A549 (cell line): ENCODE results near the gene COPS8.

Source experiments
- CHD4 ChIP-seq: fragments of 200-600 bp; sonication (generic); IDR thresholded peaks from 2 replicates; pipeline ENCODE4 v1.6.1; 2016; ENCODE audit warnings: antibody characterized with exemption, mild to moderate bottlenecking, borderline replicate concordance
- EP300 ChIP-seq, 2 experiments: fragments of >200 bp; sonication (Bioruptor Twin); formaldehyde crosslinking; IDR thresholded peaks; 2 replicates in 1 of 2; 3 replicates in 1 of 2; pipeline ENCODE4 v1.6.1; 2016 to 2017
- TF ChIP-seq, protein P1 (sequence below): fragments of >200 bp; sonication (Bioruptor Twin); formaldehyde crosslinking; IDR thresholded peaks from 3 replicates; pipeline ENCODE4 v1.5.1; 2016

DNA sequence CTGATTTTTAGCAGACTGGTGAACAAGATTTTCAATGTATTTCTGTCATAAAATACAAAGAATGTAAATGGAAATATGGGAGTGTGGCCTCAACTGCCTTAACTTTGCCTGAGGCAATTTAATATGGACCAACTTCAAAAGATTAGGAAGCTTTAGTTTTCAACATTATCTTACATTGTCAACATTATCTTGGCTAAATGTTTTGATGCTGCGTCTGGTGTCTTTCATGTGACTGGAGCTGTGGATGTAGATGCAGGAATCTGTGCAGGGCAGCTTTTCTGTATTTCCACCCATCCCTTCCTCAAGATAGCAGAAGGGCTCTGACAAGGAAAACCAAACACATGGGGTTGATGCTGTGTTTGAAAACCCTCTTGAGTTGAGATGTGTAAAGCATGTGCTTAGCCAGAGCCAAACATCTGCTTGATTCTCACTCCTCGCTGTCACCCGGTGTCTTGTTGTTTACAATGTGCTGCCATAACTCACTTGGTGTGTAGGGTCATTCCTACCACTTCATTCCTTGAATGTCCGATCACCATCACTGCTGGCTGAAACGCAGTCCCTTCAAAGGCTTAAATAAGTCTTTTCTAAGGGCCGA is 33.0 kb downstream of the COPS8 start:
- TF ChIP-seq, protein P1, sequence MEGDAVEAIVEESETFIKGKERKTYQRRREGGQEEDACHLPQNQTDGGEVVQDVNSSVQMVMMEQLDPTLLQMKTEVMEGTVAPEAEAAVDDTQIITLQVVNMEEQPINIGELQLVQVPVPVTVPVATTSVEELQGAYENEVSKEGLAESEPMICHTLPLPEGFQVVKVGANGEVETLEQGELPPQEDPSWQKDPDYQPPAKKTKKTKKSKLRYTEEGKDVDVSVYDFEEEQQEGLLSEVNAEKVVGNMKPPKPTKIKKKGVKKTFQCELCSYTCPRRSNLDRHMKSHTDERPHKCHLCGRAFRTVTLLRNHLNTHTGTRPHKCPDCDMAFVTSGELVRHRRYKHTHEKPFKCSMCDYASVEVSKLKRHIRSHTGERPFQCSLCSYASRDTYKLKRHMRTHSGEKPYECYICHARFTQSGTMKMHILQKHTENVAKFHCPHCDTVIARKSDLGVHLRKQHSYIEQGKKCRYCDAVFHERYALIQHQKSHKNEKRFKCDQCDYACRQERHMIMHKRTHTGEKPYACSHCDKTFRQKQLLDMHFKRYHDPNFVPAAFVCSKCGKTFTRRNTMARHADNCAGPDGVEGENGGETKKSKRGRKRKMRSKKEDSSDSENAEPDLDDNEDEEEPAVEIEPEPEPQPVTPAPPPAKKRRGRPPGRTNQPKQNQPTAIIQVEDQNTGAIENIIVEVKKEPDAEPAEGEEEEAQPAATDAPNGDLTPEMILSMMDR, result no peak
- TF ChIP-seq EP300 (IDR thresholded peaks at IDR 0.05) (no peak), CHD4 (no peak)
